Neutrophil (primary cell): ENCODE data around the gene TCERG1L.

Experiments used
- H3K27ac ChIP-seq: fragments of 200-600 bp; sonication (generic); 2 replicates; pipeline ENCODE4 v1.5.1; 2016; ENCODE audit warnings: mild to moderate bottlenecking, moderate library complexity
- H3K27me3 ChIP-seq: fragments of 200-600 bp; sonication (generic); 2 replicates; pipeline ENCODE4 v1.6.0; 2016; ENCODE audit warnings: mild to moderate bottlenecking
- H3K36me3 ChIP-seq: fragments of 200-600 bp; sonication (generic); 2 replicates; pipeline ENCODE4 v1.5.1; 2017
- H3K4me1 ChIP-seq, 2 experiments: fragments of 200-600 bp in 1 of 2; sonication (generic) in 1 of 2; 1 replicate in 1 of 2; 2 replicates in 1 of 2; pipeline versions ENCODE4 v1.5.1 to v1.6.1; 2013 to 2016; ENCODE audit warnings: low read depth in 1 of 2, low read length in 1 of 2, mild to moderate bottlenecking in 1 of 2, moderate library complexity in 1 of 2; ENCODE audit not compliant: control insufficient read depth in 1 of 2, insufficient read depth in 1 of 2
- H3K4me3 ChIP-seq, 2 experiments: fragments of 200-600 bp in 1 of 2; sonication (generic) in 1 of 2; 1 replicate in 1 of 2; 2 replicates in 1 of 2; pipeline ENCODE4 v1.5.1; 2013 to 2016; ENCODE audit warnings: low read depth in 1 of 2, low read length in 1 of 2, mild to moderate bottlenecking in 1 of 2, moderate library complexity in 1 of 2
- H3K9me3 ChIP-seq: fragments of 200-600 bp; sonication (generic); 2 replicates; pipeline ENCODE4 v1.5.1; 2016
- TF ChIP-seq, protein P1 (sequence below): fragments of 200-600 bp; sonication (generic); IDR thresholded peaks from 2 replicates; pipeline ENCODE4 v1.5.1; 2016; ENCODE audit warnings: antibody characterized with exemption

TCERG1L gene

GRCh38 chr10:131135716-131136115 lies 175.8 kb downstream of the TCERG1L start:
- Histone ChIP-seq H3K4me1 (no peaks in the 10 kb centered on the region), H3K4me3 (no peak overlapping the region), H3K27me3 (no peaks in the 10 kb centered on the region), H3K9me3 (no peaks in the 10 kb centered on the region), H3K36me3 (no peaks in the 10 kb centered on the region), H3K27ac (no peak overlapping the region)
- TF ChIP-seq, protein P1, sequence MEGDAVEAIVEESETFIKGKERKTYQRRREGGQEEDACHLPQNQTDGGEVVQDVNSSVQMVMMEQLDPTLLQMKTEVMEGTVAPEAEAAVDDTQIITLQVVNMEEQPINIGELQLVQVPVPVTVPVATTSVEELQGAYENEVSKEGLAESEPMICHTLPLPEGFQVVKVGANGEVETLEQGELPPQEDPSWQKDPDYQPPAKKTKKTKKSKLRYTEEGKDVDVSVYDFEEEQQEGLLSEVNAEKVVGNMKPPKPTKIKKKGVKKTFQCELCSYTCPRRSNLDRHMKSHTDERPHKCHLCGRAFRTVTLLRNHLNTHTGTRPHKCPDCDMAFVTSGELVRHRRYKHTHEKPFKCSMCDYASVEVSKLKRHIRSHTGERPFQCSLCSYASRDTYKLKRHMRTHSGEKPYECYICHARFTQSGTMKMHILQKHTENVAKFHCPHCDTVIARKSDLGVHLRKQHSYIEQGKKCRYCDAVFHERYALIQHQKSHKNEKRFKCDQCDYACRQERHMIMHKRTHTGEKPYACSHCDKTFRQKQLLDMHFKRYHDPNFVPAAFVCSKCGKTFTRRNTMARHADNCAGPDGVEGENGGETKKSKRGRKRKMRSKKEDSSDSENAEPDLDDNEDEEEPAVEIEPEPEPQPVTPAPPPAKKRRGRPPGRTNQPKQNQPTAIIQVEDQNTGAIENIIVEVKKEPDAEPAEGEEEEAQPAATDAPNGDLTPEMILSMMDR = no peak

GRCh38 chr10:131134651-131135050 lies 176.9 kb downstream of the TCERG1L start:
- no peaks in the 10 kb centered on the region for H3K9me3 ChIP-seq
- H3K4me1 ChIP-seq = no peaks in the 10 kb centered on the region
- H3K4me3 ChIP-seq = no peak overlapping the region
- TF ChIP-seq, protein P1 = no peak
- no peaks in the 10 kb centered on the region for H3K27me3 ChIP-seq
- H3K36me3 ChIP-seq = no peaks in the 10 kb centered on the region
- H3K27ac ChIP-seq = no peak overlapping the region

GRCh38 chr10:131134001-131134576 lies 177.4 kb downstream of the TCERG1L start:
- H3K9me3 ChIP-seq = no peaks in the 10 kb centered on the region
- TF ChIP-seq, protein P1 = no peak
- H3K27me3 ChIP-seq = no peaks in the 10 kb centered on the region
- no peak overlapping the region for H3K27ac ChIP-seq
- no peaks in the 10 kb centered on the region for H3K36me3 ChIP-seq
- no peaks in the 10 kb centered on the region for H3K4me1 ChIP-seq
- no peak overlapping the region for H3K4me3 ChIP-seq

DNA sequence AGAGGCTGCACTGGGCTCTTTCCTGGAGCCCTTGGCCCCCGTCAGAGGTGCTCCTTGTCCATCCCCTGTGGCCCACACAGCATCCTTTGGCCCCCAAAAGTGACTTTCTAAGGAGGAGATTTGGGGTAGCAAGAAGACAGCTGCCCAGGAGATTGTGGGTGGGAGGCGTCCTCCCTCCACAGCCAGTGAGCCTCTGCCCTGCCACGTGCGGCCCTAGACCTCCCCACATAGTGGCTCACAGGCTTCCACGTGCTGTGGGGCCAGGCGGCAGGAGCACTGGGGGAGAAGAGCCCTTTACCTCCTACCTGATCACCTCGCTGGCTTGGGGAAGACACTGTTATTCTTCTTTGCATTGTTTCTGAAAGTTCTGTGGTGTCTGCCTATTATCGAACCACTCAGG lies 178.8 kb downstream of the TCERG1L start:
- H3K27ac ChIP-seq = no peak overlapping the region
- no peaks in the 10 kb centered on the region for H3K27me3 ChIP-seq
- no peaks in the 10 kb centered on the region for H3K36me3 ChIP-seq
- TF ChIP-seq, protein P1 = no peak
- H3K4me1 ChIP-seq = no peaks in the 10 kb centered on the region
- no peaks in the 10 kb centered on the region for H3K9me3 ChIP-seq
- no peak overlapping the region for H3K4me3 ChIP-seq

GRCh38 chr10:131131726-131132591 lies 179.6 kb downstream of the TCERG1L start:
- Histone ChIP-seq H3K9me3 (no peaks in the 10 kb centered on the region), H3K27ac (no peak overlapping the region), H3K4me3 (no peak overlapping the region), H3K36me3 (no peaks in the 10 kb centered on the region), H3K27me3 (no peaks in the 10 kb centered on the region), H3K4me1 (no peaks in the 10 kb centered on the region)
- TF ChIP-seq, protein P1 = no peak
